Measurements from ENCODE around the gene USP14.
"Not testable (repeated sequence)": the region's sequence is repeated elsewhere in the genome, so short reads cannot be mapped to it uniquely, and the experiment has no call there.

GRCh38 chr18:108665-109063 lies 49.7 kb upstream of the USP14 start:
- TF ChIP-seq CTCF (IDR thresholded peaks at IDR 0.05; ENCODE audit: extremely low read depth in 1 of 2, insufficient read depth in 1 of 2, low read depth in 1 of 2, low read length in 2 of 2); POLR2A (IDR thresholded peaks at IDR 0.05; ENCODE audit: low read depth, low read length); POLR2AphosphoS5 (IDR thresholded peaks at IDR 0.05; ENCODE audit: insufficient read depth, low read depth, low read length); EZH2 (IDR thresholded peaks at IDR 0.05; ENCODE audit: borderline replicate concordance, low read depth, low read length, severe bottlenecking); JUN (IDR thresholded peaks at IDR 0.05; ENCODE audit: borderline replicate concordance, insufficient read depth, insufficient read length, low read depth): not testable (repeated sequence)
